GM18505 (cell line): ENCODE measurements around the gene CEP164.

Experiments
- ATAC-seq: cut with Tn5 transposase; IDR thresholded peaks from one replicate; pipeline ENCODE4 v1.9.1; 2021; ENCODE audit not compliant: unreplicated experiment
- POLR2A ChIP-seq: IDR thresholded peaks from 4 replicates; pipeline ENCODE4 v1.6.1; 2011; ENCODE audit warnings: borderline replicate concordance; ENCODE audit not compliant: insufficient read depth, insufficient read length; ENCODE audit errors: extremely low read depth

The CEP164 gene

DNA sequence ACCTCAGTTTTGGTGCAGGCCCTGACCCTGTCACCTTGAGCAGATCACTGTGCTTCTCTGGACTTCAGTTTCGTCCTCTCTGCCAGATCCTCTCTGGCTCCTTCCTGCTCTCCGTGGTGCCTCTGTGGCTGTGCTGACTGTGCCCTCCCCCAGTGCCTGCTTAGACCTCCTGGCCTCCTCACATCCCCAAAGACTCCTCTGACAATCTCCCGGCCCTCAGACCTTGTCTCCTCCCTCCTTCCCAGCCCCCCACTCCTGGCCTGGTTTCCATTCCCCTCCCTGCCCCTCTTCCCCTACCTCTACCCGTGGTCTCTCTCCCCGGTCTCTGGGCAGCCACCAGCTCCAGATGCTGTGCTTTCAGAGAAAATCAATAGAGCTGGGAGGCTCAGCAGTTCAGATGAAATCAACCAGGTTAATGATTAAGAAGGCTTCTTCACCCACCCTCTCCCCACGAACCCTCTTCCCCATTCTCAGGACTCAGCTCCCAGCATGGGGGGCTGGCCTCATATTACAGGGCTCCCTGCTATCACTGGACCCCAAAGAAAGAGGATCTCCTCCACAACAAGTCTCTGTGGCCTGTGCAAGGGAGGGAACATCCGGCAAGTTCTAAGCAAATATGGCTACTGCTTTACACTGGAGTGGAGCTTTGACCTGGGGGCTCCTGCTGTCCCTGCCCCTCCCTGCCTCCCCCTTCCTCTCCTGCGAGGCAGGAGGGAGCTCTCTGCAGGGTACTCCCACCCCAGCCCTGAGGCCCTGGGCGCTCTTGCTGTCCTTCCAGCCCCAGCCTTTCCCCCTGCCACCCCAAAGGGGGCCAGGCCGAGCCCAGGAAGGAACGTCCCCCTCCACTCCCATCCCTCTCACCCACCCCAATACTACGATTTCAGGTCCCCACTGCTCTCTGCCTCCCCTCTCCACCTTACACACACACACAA is 28.0 kb upstream of the CEP164 start:
- no peak for TF ChIP-seq POLR2A
- ATAC-seq: no peak

DNA sequence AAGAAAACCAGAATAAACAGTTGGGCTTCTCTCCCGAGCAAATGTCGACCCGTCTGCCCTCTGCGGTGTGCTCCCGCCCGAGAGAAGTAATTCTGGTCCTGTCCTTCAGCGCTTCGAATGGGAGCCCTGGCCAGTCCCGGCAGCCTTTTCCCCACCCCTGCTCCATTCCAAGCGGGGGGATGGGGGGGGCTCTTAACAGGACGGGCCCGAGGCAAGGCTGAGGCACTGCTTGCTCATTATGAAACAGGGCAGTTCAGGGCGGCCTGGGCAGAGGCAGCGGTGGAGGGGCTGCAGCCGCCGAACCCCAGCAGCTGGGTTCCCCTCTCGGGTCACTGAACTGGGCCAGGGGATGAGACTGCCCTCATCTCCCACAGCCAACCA is 27.4 kb upstream of the CEP164 start:
- no peak for TF ChIP-seq POLR2A
- no peak for ATAC-seq

DNA sequence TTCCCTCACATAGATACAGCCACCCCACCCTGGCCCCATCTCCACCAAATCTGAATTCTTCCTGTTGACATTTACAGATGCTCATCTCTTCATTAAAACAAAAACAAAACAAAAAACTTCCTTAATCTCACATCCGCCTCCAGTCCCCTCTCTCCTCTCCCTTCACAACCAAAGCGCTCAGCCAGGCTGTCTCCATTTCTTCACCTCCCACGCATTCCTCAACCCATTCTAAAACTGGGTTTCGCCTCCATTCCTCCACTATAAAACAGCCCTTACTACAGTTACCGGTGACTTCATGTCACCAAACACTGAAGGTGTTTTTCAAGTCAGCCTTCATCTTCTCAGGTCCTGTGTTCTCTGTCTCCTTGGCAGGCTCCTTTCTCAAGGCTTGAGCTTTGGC is 26.9 kb upstream of the CEP164 start:
- TF ChIP-seq POLR2A: no peak
- no peak for ATAC-seq

DNA sequence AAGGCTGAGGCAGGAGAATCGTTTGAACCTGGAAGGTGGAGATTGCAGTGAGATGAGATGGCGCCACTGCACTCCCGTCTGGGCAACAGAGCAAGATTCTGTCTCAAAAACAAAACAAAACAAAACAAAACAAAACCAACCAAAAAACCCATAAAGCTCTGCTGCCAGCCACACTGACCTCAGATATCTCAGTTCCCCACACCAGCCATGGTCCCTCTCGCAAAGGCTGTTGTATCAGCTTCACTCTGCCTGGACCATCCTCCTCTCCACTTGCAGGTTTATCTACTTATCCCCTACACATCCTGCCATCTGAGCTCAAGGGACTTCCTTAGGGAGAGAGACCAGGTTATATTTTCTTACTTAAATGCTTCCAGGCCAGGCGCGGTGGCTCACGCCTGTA is 25.4 kb upstream of the CEP164 start:
- no peak for TF ChIP-seq POLR2A
- no peak for ATAC-seq

DNA sequence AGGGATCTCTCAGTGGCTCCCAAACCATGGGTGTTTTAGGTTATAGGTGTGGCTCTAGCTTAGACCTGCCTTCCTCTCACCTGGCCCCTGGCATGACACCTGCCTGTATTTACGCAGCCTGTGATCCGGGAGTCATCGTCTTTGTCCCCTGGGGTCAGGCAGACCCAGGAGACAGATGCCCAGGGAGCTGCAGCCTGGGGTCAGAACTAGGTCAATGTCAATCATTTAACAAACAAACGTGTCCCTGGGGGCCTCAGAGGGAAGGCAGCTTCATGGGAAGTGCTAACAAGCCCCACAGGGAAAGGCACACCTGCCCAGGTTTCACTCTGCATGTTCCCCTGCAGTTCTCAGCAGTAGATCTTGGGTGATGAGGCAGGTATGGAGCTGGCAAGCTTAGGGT is 24.6 kb upstream of the CEP164 start:
- ATAC-seq: no peak
- TF ChIP-seq POLR2A: no peak

DNA sequence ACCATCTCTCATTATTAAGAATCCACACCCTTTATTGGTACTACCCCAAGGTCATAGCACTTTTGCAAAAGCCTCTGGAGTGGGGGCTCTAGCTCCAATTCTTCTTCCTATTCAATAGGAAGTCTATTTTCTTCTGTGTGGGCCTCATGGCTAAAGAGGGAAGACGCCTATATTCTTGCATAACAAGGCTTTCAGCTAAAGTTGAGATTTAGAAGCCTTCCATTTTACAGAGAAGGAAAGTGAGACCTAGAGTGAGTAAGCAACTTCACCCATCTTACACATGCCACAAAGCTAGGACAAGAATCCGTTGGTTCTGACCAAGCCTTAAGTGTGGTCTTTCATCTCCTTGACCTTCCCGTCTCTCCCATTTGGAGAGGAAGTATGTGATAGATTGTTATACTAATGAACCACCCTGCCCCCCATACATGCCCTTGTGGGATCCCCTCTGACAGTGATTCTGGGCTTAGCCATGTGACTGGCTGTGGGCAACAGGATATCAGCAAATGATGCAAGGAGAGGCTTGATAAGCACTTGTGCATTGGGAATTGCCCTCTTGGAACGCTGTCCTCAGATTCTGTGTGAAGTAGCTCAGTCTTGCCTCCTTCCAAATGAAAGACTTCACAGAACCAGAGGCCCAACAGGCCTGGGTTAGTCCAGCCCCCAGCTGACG is 23.9 kb upstream of the CEP164 start:
- no peak for ATAC-seq
- TF ChIP-seq POLR2A: no peak

DNA sequence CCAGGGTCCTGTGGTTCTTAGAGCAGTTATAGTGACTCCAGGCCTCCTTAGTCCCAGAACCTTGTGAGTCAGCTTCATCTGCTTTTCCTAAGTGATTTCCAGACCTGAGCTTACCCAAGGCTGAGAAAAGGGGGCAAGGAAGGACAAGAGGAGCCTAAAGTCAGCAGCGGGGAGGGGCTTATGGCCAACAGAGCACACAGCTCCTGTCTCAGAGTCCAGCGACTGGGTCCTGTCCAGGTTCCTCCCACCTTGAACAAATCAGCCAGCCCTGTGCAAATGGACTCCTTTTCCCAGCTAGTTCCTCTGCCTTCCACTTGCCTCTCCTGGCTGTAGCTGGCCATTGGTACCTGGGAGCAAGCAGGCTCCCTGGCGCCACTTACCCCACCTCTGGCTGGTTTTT is 22.5 kb upstream of the CEP164 start:
- ATAC-seq: no peak
- TF ChIP-seq POLR2A: no peak

DNA sequence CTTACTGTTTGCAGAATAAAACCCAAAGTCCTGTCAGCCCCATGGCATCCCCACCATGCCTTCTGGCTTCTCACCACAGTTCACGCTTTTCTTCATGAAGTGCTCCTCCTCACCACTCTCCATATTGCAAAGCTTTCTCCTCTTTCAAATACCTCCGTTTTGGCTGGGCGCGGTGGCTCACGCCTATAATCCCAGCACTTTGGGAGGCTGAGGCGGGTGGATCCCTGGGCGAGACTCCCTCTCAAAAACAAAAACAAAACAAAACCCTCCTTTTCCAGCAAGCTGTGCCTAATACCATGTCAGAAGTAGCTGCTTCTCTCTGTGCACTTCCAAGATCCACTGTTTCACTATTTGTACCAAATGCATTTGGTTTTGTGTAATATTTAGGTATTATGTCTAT is 18.3 kb upstream of the CEP164 start:
- TF ChIP-seq POLR2A: no peak
- no peak for ATAC-seq

DNA sequence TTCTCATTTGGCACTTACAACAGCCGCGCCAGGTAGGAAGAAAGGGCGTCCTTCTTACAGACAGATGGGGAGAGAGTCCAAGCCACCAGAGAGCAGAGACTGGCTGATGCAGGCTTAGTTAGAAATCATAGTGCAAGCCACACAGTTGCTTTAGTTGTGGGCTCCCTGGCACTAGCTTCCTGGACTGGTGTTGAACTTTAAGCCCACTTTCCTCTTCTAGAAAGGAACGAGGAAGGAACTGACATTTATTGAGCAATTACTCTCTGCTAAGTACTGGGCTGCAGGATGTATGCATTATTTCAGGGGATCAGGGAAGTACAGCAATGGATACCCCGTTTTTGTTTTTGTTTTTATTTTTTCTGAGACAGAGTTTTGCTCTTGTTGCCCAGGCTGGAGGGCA is 14.6 kb upstream of the CEP164 start:
- TF ChIP-seq POLR2A: no peak
- ATAC-seq: no peak

DNA sequence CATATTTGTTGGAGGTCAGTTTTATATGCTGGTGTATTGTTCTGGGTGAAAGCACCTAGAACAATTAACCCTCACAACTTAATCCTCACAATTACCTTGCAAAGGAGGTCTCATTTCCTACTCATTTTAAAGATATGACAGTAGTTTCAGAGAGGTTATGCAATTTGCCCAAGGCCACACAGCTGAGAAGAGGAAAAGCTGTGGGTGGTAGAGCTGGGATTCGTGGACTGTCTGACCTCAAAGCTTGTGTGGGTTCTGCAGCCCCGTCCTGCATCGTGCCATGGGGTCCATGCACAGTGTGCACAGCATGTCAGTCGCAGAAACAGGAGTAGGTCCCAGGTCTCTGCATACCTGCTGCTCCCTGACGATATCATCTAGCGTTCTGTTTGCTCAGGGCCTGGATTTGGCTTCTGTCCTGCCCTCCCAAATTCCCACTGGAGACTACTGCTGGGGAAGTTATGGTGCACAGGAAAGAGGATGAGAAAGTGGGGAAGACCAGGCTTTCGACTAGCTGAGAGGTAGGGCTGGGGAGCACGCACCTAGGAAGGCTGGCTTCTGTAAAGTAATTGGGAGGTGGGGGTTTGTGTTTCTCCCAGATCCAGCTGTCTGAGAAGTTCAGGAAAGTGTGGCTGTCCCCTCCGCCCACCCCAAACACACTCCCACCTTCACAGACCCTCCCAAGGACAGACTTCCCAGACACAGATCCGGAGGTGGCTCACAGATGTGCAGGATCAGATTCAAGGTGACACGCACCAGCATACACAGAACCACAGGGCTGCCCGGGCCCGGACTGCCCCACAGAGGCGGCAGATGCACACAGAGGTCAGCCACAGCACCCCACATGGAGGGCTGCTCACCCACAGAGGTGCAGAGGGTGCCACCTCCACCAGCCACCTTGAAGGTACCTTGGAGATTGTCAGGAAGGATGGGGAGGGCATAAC is 13.6 kb upstream of the CEP164 start:
- no peak for TF ChIP-seq POLR2A
- ATAC-seq: no peak

DNA sequence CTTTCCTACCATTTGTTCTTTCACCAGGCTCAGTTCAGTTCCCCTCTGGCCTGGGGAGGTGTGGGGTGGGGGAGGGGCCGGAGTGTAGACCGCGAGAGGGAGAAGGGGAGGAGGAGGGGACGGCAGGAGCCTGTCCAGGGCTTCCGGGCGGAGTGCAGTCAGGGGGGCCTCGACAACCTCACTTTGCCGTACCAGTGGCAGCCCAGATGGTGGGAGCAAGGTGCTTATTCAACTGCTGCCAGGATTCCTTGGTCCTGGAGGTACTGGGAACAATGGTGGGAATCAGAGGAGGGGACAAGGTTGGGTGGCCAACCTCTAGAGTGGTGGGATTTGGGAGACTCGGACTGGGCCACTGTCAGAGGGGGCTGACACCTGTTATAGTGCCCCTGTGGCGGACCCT is 12.8 kb upstream of the CEP164 start:
- no peak for ATAC-seq

DNA sequence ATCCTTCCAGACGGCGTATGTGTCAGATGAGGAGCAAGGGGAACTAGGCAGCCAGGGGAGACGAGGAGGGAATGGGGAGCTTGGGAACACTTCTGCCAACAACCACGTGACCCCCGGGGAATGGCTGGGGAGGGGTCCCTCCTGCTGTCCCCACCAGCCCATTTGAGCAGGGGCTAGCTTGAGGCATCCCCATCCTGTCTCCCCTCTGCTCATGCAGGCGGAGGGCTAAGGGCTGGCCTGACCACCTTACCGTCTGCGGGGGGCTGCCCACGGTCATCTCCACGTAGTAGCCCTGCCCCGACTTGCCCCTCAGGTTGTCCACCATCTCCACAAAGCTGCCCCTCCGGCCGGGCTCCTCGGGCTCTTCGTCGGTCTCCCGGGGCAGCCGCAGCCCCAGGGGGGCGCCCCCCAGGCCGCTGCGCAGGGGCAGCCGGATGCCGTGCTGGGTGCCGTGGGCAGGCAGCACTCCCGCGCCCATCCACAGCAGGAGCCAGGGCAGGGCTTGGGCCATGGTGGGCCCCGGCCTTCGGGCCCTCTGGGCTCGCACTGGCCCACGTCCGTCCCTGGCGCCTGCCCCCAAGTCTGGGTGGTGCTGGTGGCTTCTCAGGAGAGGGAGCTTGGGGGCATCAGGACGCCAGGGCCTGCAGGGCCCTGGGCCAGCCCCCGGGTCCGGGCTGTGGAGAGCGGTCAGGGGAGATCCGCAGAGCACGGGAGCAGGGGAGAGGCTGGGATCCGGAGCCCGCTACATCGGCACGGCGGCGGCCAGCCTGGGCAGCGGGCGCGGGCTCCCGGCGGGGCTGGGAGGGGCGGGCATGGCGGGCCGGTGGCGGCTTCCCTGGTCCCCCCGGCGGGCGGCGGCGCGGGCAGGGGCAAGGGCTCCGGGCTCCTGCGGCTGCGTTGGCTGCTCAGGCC is 12.1 kb upstream of the CEP164 start:
- TF ChIP-seq POLR2A: no peak
- no peak for ATAC-seq

More for the DNA sequence above, 12.8 kb upstream of the CEP164 start:
- no peak for TF ChIP-seq POLR2A
